H1 (cell line): ENCODE measurements around the gene FAM216A. TPM values are rescaled to one million over a fixed set of nuclear protein-coding genes. Genes with fewer than 3 reads are reported as not detected.

Experiments
- CBX5 ChIP-seq: fragments of 300-800, 300-1000 bp; sonication (generic); IDR thresholded peaks from 2 replicates; pipeline ENCODE4 v1.7.1; 2016; ENCODE audit warnings: antibody characterized with exemption, low read length, low read depth
- KDM1A ChIP-seq: fragments of 200-600, 300-600 bp; sonication (generic); IDR thresholded peaks from 2 replicates; pipeline ENCODE4 v1.7.1; 2016; ENCODE audit warnings: mild to moderate bottlenecking, low read length, borderline replicate concordance
- polyA plus RNA-seq, 7 experiments: library from polyadenylated mRNA; depleted of rRNA in 3 of 7; stranded (reverse) in 5 of 7; unstranded in 2 of 7; fragments of >200 nt in 5 of 7; fragments of 200-250 nt in 2 of 7; gene quantifications; 1 replicate in 5 of 7; 2 replicates in 1 of 7; 4 replicates in 1 of 7; pipeline versions ENCODE4 v1.2.1 to v1.2.3, GENCODE V29; 2011 to 2013; ENCODE audit warnings: missing spikeins in 2 of 7, mixed read lengths in 2 of 7
- total RNA-seq: library from RNA; stranded (reverse); fragmentation: NEBNext Ultra II Directional; extraction: Animal tissue kit (Norgen Biotek cat#: 25700); gene quantifications from 2 replicates; pipeline ENCODE4 v1.2.1, GENCODE V29; 2021

The FAM216A gene
- total and polyA plus RNA-seq, 2 of the 8 experiments (the other 6 are each of a cell fraction or from before 2014, with no cell fraction given): 19.8 to 24.6 TPM

DNA sequence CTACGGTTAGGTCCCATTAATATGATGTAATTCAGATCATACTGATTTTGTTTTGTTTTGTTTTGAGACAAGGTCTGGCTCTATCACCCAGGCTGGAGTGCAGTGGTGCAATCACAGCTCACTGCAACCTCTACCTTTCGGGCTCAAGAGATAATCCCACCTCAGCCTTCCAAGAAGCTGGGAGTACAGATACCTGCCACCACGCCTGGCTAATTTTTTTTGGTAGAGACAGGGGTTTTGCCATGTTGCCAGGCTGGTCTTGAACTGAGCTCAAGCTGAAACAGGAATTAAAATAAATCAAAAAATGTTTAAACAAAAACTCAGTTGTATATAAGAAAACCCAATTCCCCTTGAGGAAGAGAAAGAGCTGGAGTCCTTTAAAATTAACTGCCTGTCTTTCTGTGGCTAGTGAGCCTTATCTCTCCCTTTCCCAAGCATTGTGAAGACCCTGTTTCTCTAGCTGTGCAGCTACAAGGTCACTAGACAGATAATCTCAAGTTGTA, 47.4 kb upstream of the FAM216A start (continued):
- no peak for TF ChIP-seq CBX5
- no peak for TF ChIP-seq KDM1A
